ENCODE measurements around the gene UTF1.

GRCh38 chr10:133273534-133274143 lies 43.6 kb downstream of the UTF1 start:
- TF ChIP-seq EZH2phosphoT487 (IDR thresholded peaks at IDR 0.05; ENCODE audit: borderline replicate concordance, low read depth, low read length) (no peak), CTCF (conservative IDR thresholded peaks at IDR 0.05; ENCODE audit: low read length) (no peak)

Measured in OCI-LY7 (cell line).